ENCODE results near the gene KRTAP1-3. TPM values are rescaled to one million over a fixed set of nuclear protein-coding genes. Genes with fewer than 3 reads are reported as not detected.
"Not testable (repeated sequence)": the region's sequence is repeated elsewhere in the genome, so short reads cannot be mapped to it uniquely, and the experiment has no call there.

The KRTAP1-3 gene
- polyA plus RNA-seq (ENCODE audit: insufficient read length), result not detected

- DNase-seq (ENCODE audit: low read depth), result not testable (repeated sequence)
These were observed at the start of gene KRTAP1-3 for GRCh38 chr17:41034346-41034935. Gene KRTAP1-3 (minus strand): TSS chr17:41034874. CDS start chr17:41034821, 53 bp downstream.

- not testable (repeated sequence) for DNase-seq (ENCODE audit: low read depth)
These were observed 49.6 kb upstream of the KRTAP1-3 start, which contains the start of gene KRTAP4-7 for GRCh38 chr17:41084100-41084856. Gene KRTAP4-7 (plus strand): TSS chr17:41084150. CDS start chr17:41084207, 57 bp downstream.

GRCh38 chr17:41083427-41083826, 48.8 kb upstream of the KRTAP1-3 start:
- DNase-seq (ENCODE audit: low read depth), result not testable (repeated sequence)

GRCh38 chr17:41082626-41083025, 48.0 kb upstream of the KRTAP1-3 start:
- DNase-seq (ENCODE audit: low read depth), result no peak

- DNase-seq (ENCODE audit: low read depth), result no peak
These were observed 42.1 kb upstream of the KRTAP1-3 start for GRCh38 chr17:41076788-41077187.

GRCh38 chr17:41073676-41074075, 39.0 kb upstream of the KRTAP1-3 start:
- no peak for DNase-seq (ENCODE audit: low read depth)

GRCh38 chr17:41071606-41072360, 37.1 kb upstream of the KRTAP1-3 start:
- DNase-seq (ENCODE audit: low read depth), result no peak

GRCh38 chr17:41069031-41069430, 34.4 kb upstream of the KRTAP1-3 start:
- DNase-seq (ENCODE audit: low read depth), result no peak

GRCh38 chr17:41067281-41067680, 32.6 kb upstream of the KRTAP1-3 start:
- no peak for DNase-seq (ENCODE audit: low read depth)

GRCh38 chr17:41065829-41066624, 31.4 kb upstream of the KRTAP1-3 start, which contains the start of gene KRTAP2-4:
Gene KRTAP2-4 (minus strand): TSS chr17:41065879. CDS start chr17:41065845, 34 bp downstream.
- DNase-seq (ENCODE audit: low read depth), result no peak

- DNase-seq (ENCODE audit: low read depth), result not testable (repeated sequence)
These were observed 30.5 kb upstream of the KRTAP1-3 start for GRCh38 chr17:41065016-41065689.

GRCh38 chr17:41064301-41064700, 29.6 kb upstream of the KRTAP1-3 start:
- no peak for DNase-seq (ENCODE audit: low read depth)

- no peak for DNase-seq (ENCODE audit: low read depth)
These were observed 28.8 kb upstream of the KRTAP1-3 start for GRCh38 chr17:41063449-41063848.

- no peak for DNase-seq (ENCODE audit: low read depth)
These were observed 27.3 kb upstream of the KRTAP1-3 start for GRCh38 chr17:41061964-41062363.

GRCh38 chr17:41060052-41060604, 25.5 kb upstream of the KRTAP1-3 start, which contains the start of gene KRTAP2-3:
Gene KRTAP2-3 (minus strand): TSS chr17:41060114. CDS start chr17:41060050, 64 bp downstream.
- DNase-seq (ENCODE audit: low read depth), result no peak

- DNase-seq (ENCODE audit: low read depth), result not testable (repeated sequence)
These were observed 24.8 kb upstream of the KRTAP1-3 start for GRCh38 chr17:41059276-41060051.

- DNase-seq (ENCODE audit: low read depth), result no peak
These were observed 24.1 kb upstream of the KRTAP1-3 start for GRCh38 chr17:41058741-41059140.

- DNase-seq (ENCODE audit: low read depth), result no peak
These were observed 22.9 kb upstream of the KRTAP1-3 start for GRCh38 chr17:41057547-41057946.

GRCh38 chr17:41055130-41055529, 20.5 kb upstream of the KRTAP1-3 start, which contains the start of gene KRTAP2-2:
Gene KRTAP2-2 (minus strand): TSS chr17:41055230. CDS start chr17:41055211, 19 bp downstream.
- DNase-seq (ENCODE audit: low read depth), result not testable (repeated sequence)
